HG03575 (cell line): ENCODE data around the gene OPTN.
"Not testable (repeated sequence)": the region's sequence is repeated elsewhere in the genome, so short reads cannot be mapped to it uniquely, and the experiment has no call there.

Experiments used
- ATAC-seq: cut with Tn5 transposase; IDR thresholded peaks from one replicate; pipeline ENCODE4 v1.9.1; 2021; ENCODE audit not compliant: unreplicated experiment, insufficient number of reproducible peaks, low FRiP score; ENCODE audit errors: extremely low read depth

The OPTN gene

GRCh38 chr10:13115832-13116803 is 16.2 kb downstream of the OPTN start:
- ATAC-seq: no peak

GRCh38 chr10:13117841-13118783 is 18.1 kb downstream of the OPTN start:
- ATAC-seq: no peak

- ATAC-seq: no peak
These were observed 18.9 kb downstream of the OPTN start for GRCh38 chr10:13118784-13119410.

- ATAC-seq: no peak
These were observed 21.0 kb downstream of the OPTN start for GRCh38 chr10:13120786-13121499.

- ATAC-seq: no peak
These were observed 21.5 kb downstream of the OPTN start for GRCh38 chr10:13121500-13121854.

GRCh38 chr10:13136651-13137050 is 36.7 kb downstream of the OPTN start:
- ATAC-seq: no peak

- ATAC-seq: no peak
These were observed 39.2 kb downstream of the OPTN start for GRCh38 chr10:13139150-13139549.

- no peak for ATAC-seq
These were observed 39.7 kb downstream of the OPTN start for GRCh38 chr10:13139676-13140075.

GRCh38 chr10:13140627-13141190 is 40.7 kb downstream of the OPTN start:
- no peak for ATAC-seq

- ATAC-seq: no peak
These were observed 43.8 kb downstream of the OPTN start for GRCh38 chr10:13143766-13144165.

GRCh38 chr10:13144814-13145213 is 44.9 kb downstream of the OPTN start:
- ATAC-seq: no peak

GRCh38 chr10:13146379-13146778 is 46.4 kb downstream of the OPTN start:
- ATAC-seq: no peak

- no peak for ATAC-seq
These were observed 47.2 kb downstream of the OPTN start for GRCh38 chr10:13147161-13147560.

- ATAC-seq: no peak
These were observed 52.3 kb downstream of the OPTN start for GRCh38 chr10:13152296-13152695.

- not testable (repeated sequence) for ATAC-seq
These were observed 55.9 kb downstream of the OPTN start for GRCh38 chr10:13155860-13156259.

GRCh38 chr10:13158401-13158800 is 58.4 kb downstream of the OPTN start:
- ATAC-seq: no peak

GRCh38 chr10:13160934-13161856 is 61.2 kb downstream of the OPTN start, which contains the start of gene MCM10:
TSS of gene MCM10 (plus strand) at chr10:13161558. CDS start at chr10:13164203, 2,645 bp downstream.
- ATAC-seq: peak; percentile 93
